HEK293 (cell line): Measurements from ENCODE around the gene CNP.

Source experiments
- GFI1B ChIP-seq: fragments of 450-650 bp; formaldehyde crosslinking; IDR thresholded peaks from 2 replicates; pipeline ENCODE4 v1.5.1; 2016; ENCODE audit warnings: missing biosample characterization, missing genetic modification characterization
- KLF8 ChIP-seq: fragments of 450-650 bp; formaldehyde crosslinking; IDR thresholded peaks from 2 replicates; pipeline ENCODE4 v1.5.1; 2016; ENCODE audit warnings: missing biosample characterization, missing genetic modification characterization
- MEIS1 ChIP-seq: sonication (generic); formaldehyde crosslinking; IDR thresholded peaks from 2 replicates; pipeline ENCODE4 v1.8.1; 2022; ENCODE audit warnings: missing genetic modification reagents, mild to moderate bottlenecking, borderline replicate concordance
- OVOL3 ChIP-seq: fragments of 450-650 bp; formaldehyde crosslinking; IDR thresholded peaks from 2 replicates; pipeline ENCODE4 v1.5.1; 2016; ENCODE audit warnings: missing biosample characterization, missing genetic modification characterization
- RBAK ChIP-seq: fragments of 450-650 bp; formaldehyde crosslinking; IDR thresholded peaks from 2 replicates; pipeline ENCODE4 v1.5.1; 2016; ENCODE audit warnings: missing biosample characterization, missing genetic modification characterization
- SCRT1 ChIP-seq: fragments of 450-650 bp; formaldehyde crosslinking; IDR thresholded peaks from 2 replicates; pipeline ENCODE4 v1.5.1; 2016; ENCODE audit warnings: missing biosample characterization, missing genetic modification characterization, borderline replicate concordance
- SETDB1 ChIP-seq: IDR thresholded peaks from one replicate; pipeline ENCODE4 v1.6.1; 2017; ENCODE audit warnings: mild to moderate bottlenecking, low read length, moderate library complexity, mixed read lengths; ENCODE audit not compliant: insufficient read length
- YY2 ChIP-seq: fragments of 450-650 bp; formaldehyde crosslinking; IDR thresholded peaks from 2 replicates; pipeline ENCODE4 v1.5.1; 2016; ENCODE audit warnings: missing biosample characterization, missing genetic modification characterization
- ZBTB11 ChIP-seq: fragments of 450-650 bp; formaldehyde crosslinking; conservative IDR thresholded peaks from 2 replicates; pipeline ENCODE4 v1.5.1; 2016; ENCODE audit warnings: low read depth, missing biosample characterization, missing genetic modification characterization
- ZBTB21 ChIP-seq: fragments of 450-650 bp; formaldehyde crosslinking; IDR thresholded peaks from 2 replicates; pipeline ENCODE4 v1.5.1; 2017; ENCODE audit warnings: missing biosample characterization, missing genetic modification characterization
- ZFP3 ChIP-seq: fragments of 450-650 bp; formaldehyde crosslinking; IDR thresholded peaks from 2 replicates; pipeline ENCODE4 v1.5.1; 2016; ENCODE audit warnings: low read depth, missing biosample characterization, missing genetic modification characterization
- ZNF18 ChIP-seq: fragments of 450-650 bp; formaldehyde crosslinking; IDR thresholded peaks from 2 replicates; pipeline ENCODE4 v1.5.1; 2016; ENCODE audit warnings: missing biosample characterization, missing genetic modification characterization
- ZNF2 ChIP-seq: fragments of 450-650 bp; formaldehyde crosslinking; IDR thresholded peaks from 2 replicates; pipeline ENCODE4 v1.5.1; 2016; ENCODE audit warnings: missing biosample characterization, missing genetic modification characterization
- ZNF214 ChIP-seq: fragments of 450-650 bp; formaldehyde crosslinking; IDR thresholded peaks from 2 replicates; pipeline ENCODE4 v1.5.1; 2017; ENCODE audit warnings: missing biosample characterization, mild to moderate bottlenecking, missing genetic modification characterization, borderline replicate concordance
- ZNF23 ChIP-seq: fragments of 450-650 bp; formaldehyde crosslinking; IDR thresholded peaks from 2 replicates; pipeline ENCODE4 v1.5.1; 2016; ENCODE audit warnings: missing biosample characterization, missing genetic modification characterization, borderline replicate concordance
- ZNF292 ChIP-seq: fragments of 450-650 bp; formaldehyde crosslinking; IDR thresholded peaks from 2 replicates; pipeline ENCODE4 v1.5.1; 2016; ENCODE audit warnings: low read depth, missing biosample characterization, missing genetic modification characterization, borderline replicate concordance
- ZNF302 ChIP-seq: fragments of 450-650 bp; formaldehyde crosslinking; IDR thresholded peaks from 2 replicates; pipeline ENCODE4 v1.5.1; 2016; ENCODE audit warnings: missing biosample characterization, missing genetic modification characterization, low read depth
- ZNF324 ChIP-seq: fragments of 450-650 bp; formaldehyde crosslinking; IDR thresholded peaks from 2 replicates; pipeline ENCODE4 v1.5.1; 2016; ENCODE audit warnings: missing biosample characterization, missing genetic modification characterization
- ZNF335 ChIP-seq: fragments of 450-650 bp; formaldehyde crosslinking; conservative IDR thresholded peaks from 2 replicates; pipeline ENCODE4 v1.5.1; 2016; ENCODE audit warnings: missing biosample characterization, missing genetic modification characterization
- ZNF37A ChIP-seq: fragments of 450-650 bp; IDR thresholded peaks from 2 replicates; pipeline ENCODE4 v1.5.1; 2018; ENCODE audit warnings: missing biosample characterization, missing genetic modification characterization
- ZNF510 ChIP-seq: fragments of 450-650 bp; formaldehyde crosslinking; IDR thresholded peaks from 2 replicates; pipeline ENCODE4 v1.5.1; 2018; ENCODE audit warnings: mild to moderate bottlenecking, missing genetic modification characterization, missing biosample characterization; ENCODE audit not compliant: insufficient replicate concordance
- ZNF518A ChIP-seq: fragments of 450-650 bp; formaldehyde crosslinking; conservative IDR thresholded peaks from 2 replicates; pipeline ENCODE4 v1.5.1; 2016; ENCODE audit warnings: low read depth, missing biosample characterization, missing genetic modification characterization
- ZNF544 ChIP-seq: fragments of 450-650 bp; formaldehyde crosslinking; IDR thresholded peaks from 2 replicates; pipeline ENCODE4 v1.5.0; 2017; ENCODE audit warnings: missing biosample characterization, missing genetic modification characterization
- ZNF558 ChIP-seq: fragments of 450-650 bp; formaldehyde crosslinking; IDR thresholded peaks from 2 replicates; pipeline ENCODE4 v1.5.1; 2016; ENCODE audit warnings: missing biosample characterization, missing genetic modification characterization
- ZNF580 ChIP-seq: fragments of 450-650 bp; formaldehyde crosslinking; IDR thresholded peaks from 2 replicates; pipeline ENCODE4 v1.5.1; 2016; ENCODE audit warnings: missing biosample characterization, missing genetic modification characterization
- ZNF623 ChIP-seq: fragments of 450-650 bp; formaldehyde crosslinking; IDR thresholded peaks from 2 replicates; pipeline ENCODE4 v1.5.1; 2016; ENCODE audit warnings: missing biosample characterization, missing genetic modification characterization
- ZNF629 ChIP-seq: fragments of 450-650 bp; formaldehyde crosslinking; IDR thresholded peaks from 2 replicates; pipeline ENCODE4 v1.5.1; 2017; ENCODE audit warnings: missing biosample characterization, missing genetic modification characterization
- ZNF707 ChIP-seq: fragments of 450-650 bp; formaldehyde crosslinking; IDR thresholded peaks from 2 replicates; pipeline ENCODE4 v1.5.1; 2016; ENCODE audit warnings: missing biosample characterization, missing genetic modification characterization
- ZNF776 ChIP-seq: fragments of 450-650 bp; formaldehyde crosslinking; IDR thresholded peaks from 2 replicates; pipeline ENCODE4 v1.5.0; 2017; ENCODE audit warnings: missing biosample characterization, missing genetic modification characterization, borderline replicate concordance

The CNP gene

GRCh38 chr17:41966463-41967140 lies at the start of gene CNP (continued):
- no peak for TF ChIP-seq ZNF2 (tag by site-specific recombination)
- no peak for TF ChIP-seq MEIS1 (CRISPR knock-in tag)
- TF ChIP-seq ZNF335 = peak; percentile 81
- TF ChIP-seq ZNF776 (tag by site-specific recombination) = no peak
- TF ChIP-seq ZNF302 = no peak
- no peak for TF ChIP-seq SCRT1 (tag by site-specific recombination)
- TF ChIP-seq ZNF623 (tag by site-specific recombination) = no peak
- TF ChIP-seq ZNF214 (tag by site-specific recombination) = no peak
- no peak for TF ChIP-seq ZNF558
- no peak for TF ChIP-seq ZNF292 (tag by site-specific recombination)
- no peak for TF ChIP-seq ZNF580 (tag by site-specific recombination)
- TF ChIP-seq ZNF518A = no peak
- TF ChIP-seq KLF8 (tag by site-specific recombination) = peak; percentile 54; the same call in 1 of the 2 replicates
- TF ChIP-seq RBAK = no peak
- TF ChIP-seq ZNF18 = no peak
- TF ChIP-seq ZNF23 (tag by site-specific recombination) = no peak
- no peak for TF ChIP-seq ZNF544 (tag by site-specific recombination)
- TF ChIP-seq ZBTB21 (tag by site-specific recombination) = no peak
- no peak for TF ChIP-seq ZNF707 (tag by site-specific recombination)
- no peak for TF ChIP-seq ZNF629 (tag by site-specific recombination)
- TF ChIP-seq ZNF324 (tag by site-specific recombination) = no peak
- TF ChIP-seq OVOL3 = no peak
- no peak for TF ChIP-seq YY2 (tag by site-specific recombination)
- TF ChIP-seq ZBTB11 (tag by site-specific recombination) = 0 out of 2 replicates have a peak, but pooled peaks have one; percentile 33
- TF ChIP-seq SETDB1 = no peak
- no peak for TF ChIP-seq ZNF510 (tag by site-specific recombination)
- TF ChIP-seq GFI1B (tag by site-specific recombination) = no peak
- TF ChIP-seq ZNF37A (tag by site-specific recombination) = no peak
- no peak for TF ChIP-seq ZFP3 (tag by site-specific recombination)
